Kasumi-1 (cell line): ENCODE results near the gene MPND.
A peak's percentile ranks its signal among the peaks of the same experiment; 100 is the strongest.

Experiments
- DNase-seq, 2 experiments: peaks; one replicate each; lab custom pipeline; 2025; lab: John Stamatoyannopoulos, UW

MPND gene, protein sequence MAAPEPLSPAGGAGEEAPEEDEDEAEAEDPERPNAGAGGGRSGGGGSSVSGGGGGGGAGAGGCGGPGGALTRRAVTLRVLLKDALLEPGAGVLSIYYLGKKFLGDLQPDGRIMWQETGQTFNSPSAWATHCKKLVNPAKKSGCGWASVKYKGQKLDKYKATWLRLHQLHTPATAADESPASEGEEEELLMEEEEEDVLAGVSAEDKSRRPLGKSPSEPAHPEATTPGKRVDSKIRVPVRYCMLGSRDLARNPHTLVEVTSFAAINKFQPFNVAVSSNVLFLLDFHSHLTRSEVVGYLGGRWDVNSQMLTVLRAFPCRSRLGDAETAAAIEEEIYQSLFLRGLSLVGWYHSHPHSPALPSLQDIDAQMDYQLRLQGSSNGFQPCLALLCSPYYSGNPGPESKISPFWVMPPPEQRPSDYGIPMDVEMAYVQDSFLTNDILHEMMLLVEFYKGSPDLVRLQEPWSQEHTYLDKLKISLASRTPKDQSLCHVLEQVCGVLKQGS

DNA sequence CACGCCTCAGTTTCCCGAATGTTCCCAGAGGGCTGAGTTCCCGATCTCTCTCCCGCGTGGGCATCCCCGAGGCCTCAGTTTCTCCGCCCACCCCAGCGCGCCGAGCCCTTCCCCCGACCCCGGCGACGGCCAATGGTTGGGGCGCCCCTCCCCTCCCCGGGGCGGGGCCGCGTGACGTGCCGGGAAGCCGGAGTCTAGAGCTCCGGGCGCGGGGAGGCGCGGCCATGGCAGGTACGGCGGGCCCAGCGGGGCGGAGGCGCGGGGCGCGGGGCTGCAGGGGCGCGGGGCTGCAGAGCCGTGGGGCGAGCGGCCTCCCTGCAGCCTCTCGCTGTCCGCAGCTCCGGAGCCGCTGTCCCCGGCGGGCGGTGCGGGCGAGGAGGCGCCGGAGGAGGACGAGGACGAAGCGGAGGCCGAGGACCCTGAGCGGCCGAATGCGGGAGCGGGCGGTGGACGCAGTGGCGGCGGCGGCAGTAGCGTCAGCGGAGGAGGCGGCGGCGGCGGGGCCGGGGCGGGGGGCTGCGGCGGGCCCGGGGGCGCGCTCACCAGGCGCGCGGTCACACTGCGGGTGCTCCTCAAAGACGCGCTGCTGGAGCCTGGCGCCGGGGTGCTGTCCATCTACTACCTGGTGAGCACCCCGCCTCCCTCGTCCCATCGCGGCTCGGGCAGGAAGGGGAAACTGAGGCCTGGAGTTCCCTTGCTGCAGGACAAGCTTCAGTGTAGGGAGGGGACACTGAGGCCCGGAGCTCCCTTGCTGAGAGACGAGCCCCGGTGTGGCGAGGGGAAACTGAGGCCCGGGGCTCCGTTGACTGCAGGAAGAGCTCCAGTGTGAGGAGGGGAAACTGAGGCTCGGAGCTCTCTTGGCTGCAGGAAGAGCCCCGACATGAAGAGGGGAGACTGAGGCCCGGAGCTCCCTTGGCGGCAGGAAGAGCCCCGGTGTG is at the start of gene MPND:
MPND (plus strand) TSS at position 193 of the 938 bp plus-strand sequence; CDS start at position 225, 32 bp downstream.
- peak; percentile 70 to 74 for DNase-seq

DNA sequence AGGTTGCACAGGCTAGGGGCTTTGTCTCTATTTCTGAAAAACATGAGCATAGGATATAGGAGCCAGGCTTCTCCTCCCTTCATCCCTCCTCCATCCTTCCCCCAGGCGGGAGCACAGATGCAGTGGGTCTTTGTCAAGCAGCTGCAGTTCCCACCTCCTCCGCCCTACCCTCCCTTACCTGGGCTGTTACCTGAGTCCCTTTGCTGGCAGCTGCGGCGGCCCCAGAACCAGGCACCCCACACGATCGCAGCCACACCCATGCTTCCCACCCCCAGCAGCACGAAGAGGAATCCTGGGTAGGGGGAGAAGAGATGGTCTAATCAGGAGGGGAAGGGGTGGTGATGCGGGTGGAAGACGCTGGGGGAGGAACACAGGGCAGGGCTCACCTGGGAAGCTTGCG is 49.0 kb upstream of the MPND start:
- no peak for DNase-seq

DNA sequence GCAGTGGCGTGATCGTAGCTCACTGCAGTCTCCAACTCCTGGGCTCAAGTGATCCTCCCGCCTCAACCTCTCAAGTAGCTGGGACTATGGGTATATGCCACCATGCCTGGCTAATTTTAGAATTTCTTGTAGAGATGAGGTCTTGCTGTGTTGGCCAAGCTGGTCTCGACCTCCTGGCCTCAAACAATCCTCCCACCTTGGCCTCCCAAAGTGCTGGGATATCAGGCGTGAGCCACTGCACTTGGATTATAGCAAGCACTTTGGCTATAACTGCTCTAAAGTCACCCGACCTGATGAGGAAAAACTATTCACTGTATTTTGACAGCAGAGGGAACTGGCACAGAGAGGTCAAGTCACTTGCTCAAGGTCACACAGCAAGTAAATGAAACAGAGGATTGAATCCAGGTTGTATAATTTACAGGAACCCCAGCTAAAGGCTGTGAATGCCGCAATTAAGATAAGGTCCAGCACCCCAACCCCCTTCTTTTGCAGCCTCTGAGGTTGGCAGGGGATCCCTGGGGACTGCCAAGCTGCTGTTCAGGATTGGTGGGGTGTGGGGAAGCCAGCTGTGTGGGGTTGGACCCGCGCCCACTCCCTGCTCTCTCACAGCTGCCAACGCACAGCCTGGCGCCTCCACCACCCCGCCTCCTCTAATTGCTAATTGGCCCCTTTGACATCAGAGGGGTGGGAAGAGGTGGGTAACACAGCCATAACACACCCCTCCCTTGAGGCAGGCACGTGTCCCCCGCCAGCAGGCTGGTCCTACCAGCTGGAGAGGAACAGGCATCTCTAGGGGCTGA is 47.2 kb upstream of the MPND start:
- DNase-seq = no peak

DNA sequence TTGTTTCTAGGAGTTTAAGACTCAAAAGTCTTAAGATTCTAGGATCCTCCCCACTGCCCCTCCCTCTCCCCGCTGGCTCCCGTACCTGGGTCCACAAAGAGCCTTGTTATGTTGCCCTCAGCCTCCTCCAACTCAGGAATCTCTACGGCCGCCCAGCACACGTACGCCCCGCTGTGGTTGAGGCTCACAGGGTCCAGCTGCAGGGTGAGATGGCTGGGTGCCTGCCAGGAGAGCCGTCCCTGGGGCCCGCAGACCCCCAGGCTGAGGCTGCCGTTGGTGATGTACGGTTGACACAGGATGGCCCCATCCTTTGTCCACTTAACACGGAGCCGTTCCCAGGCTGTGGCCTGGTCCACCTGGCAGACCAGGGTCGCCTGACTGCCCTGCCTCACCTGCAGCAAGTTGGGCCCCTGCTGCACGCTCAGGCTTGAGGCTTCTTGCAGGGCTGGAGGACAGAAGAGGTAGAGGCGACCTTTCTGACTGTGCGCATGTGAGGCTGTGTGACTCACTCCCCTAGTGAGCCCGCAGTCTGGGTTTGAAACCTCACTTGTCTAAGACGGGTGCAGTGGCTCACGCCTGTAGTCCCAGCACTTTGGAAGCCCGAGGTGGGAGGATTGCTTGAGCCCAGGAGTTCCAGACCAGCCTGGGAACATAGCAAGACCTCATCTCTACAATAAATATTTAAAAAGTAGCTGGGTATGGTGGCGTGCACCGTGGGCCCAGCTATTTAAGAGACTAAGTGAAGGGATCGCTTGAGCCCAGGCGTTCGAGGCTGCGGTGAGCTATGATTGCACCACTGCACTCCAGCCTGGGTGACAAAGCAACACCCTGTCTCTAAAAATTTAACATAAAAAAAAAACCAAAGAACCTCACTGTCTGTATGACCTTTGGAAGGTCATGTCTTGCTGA is 45.2 kb upstream of the MPND start:
- no peak for DNase-seq

DNA sequence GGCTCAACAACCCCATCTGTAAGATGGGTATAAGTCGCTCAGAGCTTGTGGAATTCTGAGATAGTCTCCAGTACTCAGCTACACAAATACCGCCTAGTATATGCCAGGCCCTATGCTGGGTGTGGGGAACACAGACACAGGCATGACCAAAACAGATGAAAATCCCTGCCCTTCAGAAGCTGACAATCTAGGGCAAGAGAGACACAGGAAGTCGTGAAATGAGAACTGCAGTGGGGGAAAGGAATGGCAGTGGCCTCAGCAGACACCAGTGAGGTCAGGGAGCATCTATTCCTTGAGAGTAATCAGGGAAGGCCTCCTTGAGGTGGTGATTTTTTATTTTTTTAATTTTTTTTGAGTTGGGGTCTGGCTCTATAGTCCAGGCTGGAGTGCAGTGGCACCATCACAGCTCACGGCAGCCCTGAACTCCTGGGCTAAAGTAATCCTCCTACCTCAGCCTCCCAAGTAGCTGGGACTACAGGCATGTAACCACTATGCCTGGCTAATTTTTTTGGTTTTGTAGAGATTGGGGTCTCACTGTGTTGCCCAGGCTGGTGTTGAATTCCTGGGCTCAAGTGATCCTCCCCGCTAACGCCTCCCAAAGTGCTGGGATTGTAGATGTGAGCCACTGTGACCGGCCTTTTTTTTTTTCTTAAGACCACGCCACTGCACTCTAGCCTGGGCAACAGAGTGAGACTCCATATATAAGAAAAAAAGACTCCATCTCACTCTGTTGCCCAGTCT is 44.4 kb upstream of the MPND start:
- no peak for DNase-seq

DNA sequence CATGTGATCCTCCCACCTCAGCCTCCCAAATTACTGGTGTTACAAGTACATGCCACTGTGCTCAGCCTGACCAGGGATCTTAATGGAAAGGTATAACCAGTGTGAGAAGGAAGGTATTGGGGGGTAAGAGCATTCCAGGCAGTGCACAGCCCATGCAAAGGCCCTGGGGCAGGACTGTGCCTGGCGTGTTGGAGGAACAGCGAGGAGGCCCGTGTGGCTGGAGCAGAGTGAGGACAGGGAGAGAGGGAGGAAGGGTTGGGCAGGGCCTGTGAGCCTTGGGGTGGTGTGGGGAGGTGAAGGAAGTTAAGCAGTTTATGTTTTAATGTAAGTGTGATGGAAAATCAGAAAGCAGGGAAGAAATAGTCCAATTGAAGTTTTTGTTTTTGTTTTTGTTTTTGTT is 42.8 kb upstream of the MPND start:
- no peak for DNase-seq

DNA sequence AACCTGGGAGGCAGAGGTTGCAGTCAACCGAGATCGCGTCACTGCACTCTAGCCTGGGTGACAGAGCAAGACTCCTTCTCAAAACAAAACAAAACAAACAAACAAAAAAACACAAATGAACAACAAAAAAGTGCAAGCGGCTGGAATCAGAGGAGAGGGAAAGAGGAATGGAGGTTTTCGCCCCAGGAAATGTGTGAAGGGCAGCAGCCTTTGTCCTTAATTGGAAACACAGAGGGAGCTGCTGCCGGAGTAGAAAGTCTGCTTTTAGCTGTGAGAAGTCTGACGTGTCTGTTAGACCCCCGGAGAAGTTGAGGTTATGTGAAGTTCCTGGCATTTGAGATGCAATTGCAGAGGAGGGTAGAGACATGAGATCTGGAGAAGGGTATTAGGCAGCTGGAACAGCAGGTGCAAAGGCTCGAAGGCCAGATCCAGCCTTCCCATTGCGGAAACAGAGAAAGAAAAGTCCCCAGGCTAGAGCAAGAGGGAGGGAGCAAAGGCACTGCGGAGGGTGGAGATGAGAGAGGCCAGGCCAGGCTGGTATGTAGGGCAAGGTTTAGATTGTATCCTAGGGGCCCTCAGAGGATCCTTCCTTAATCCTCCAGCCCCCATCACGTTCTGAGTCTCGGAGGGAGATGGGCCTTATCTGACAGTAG is 41.6 kb upstream of the MPND start:
- DNase-seq = peak; percentile 75 to 76

DNA sequence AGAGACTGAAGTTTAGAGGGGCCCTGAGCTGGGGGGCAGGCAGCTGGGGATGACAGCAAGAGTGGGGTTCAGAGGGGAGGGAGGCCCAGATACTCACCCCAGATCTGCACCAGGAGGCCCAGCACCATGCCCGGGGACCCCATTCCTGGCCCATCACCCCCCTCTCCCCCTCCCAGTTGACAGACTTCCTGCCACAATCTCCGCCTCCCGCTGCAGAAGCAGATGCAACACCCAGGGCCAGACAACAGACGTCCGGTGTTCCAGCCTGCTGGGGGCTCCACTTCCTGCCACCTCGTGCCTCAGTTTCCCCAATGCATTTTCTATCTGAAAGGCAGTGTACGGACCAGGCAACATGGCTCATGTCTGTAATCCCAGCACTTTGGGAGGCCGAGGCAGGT is 41.1 kb upstream of the MPND start, which contains the start of gene TMIGD2:
TMIGD2 (minus strand) TSS at position 147 of the 398 bp plus-strand sequence; CDS start at position 143, 4 bp downstream.
- peak; percentile 74 to 75 for DNase-seq

DNA sequence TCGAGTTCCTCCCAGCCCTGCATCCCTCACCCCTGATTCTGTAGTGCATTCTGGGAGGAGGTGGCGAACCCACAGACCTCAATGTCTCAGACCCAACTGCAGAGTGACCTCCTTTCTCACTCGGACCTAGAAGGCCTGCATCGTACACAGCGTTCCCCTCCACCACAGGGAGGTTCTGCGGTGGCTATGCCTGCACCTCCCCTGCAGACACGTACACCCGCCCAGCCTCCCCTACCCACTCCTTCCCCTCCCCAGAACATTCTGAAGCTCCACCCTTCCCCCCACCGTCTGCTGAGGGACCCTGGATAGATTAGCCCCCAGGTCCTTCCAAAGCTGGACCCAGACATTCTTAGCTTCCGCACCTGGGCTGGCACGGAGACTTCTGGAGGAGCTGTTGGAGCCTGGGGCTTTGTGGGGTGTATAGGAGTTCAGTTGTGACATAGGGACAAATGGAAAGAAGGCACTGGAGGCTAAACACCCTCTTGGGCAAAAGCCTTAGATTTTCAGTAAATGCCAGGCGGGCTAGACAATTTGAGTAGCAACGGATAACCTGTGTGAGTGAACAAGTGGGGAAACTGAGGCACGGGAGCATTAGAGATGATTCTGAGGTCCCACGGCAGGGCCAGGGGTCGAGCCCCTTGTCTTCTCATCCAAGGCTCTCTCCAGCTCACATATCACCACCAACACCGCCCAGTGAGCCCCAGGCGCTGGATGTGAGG is 39.4 kb upstream of the MPND start:
- no peak for DNase-seq

DNA sequence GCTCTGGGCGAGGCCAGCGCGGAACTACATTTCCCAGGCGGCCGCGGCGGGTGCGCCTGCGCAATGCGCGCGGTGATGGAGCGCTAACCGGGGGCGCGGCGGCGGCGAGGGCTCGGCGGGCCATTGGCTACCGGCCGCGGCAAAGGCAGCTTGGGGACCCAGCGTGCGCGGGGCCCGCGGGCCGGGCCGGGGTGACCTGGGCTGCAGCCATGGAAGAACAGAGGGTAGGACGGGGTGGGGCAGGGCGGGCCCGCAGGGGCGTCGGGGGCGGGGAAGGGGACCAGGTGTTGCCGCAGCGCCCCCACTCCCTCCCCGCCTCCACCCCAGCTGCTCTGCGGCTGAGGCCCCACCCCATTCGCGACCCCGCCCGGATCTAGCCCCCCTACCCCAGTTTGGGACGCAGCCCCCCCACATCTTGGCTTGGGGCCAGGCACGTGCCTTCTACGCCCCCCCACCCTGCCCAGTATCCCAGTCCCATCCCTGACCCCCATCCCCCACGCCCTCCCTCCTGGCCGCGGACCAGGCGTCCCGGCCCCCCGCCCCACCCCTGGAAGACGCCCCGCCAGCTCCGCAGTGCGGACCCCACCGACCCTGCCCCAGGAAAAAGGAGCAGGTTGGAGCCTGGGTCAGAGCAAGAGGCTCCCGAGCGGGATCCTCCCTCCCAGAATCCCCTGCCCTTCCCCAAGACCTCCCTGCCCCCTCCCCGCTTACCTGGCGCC is 38.7 kb upstream of the MPND start, which contains the start of gene FSD1:
FSD1 (plus strand) TSS at position 61 of the 719 bp plus-strand sequence; CDS start at position 210, 149 bp downstream.
- DNase-seq = peak; percentile 54 to 58

DNA sequence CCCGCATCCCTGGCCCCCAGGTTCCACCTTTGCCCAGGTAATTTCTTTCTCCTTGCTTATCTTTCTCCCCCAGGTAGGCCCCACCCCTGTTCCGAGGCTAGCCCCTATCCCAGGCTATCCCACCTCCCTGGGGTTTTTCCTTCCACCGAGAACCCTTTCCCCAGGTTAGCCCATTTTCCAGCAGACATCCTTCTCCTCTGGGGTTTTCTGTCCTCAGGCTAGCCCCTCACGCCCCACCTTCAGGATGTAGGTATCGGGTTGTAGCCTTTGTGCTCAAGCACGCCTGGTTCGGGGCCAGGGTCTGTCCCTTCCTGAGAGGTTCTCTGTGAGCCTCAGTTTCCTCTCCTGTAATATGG is 38.1 kb upstream of the MPND start:
- DNase-seq = no peak

DNA sequence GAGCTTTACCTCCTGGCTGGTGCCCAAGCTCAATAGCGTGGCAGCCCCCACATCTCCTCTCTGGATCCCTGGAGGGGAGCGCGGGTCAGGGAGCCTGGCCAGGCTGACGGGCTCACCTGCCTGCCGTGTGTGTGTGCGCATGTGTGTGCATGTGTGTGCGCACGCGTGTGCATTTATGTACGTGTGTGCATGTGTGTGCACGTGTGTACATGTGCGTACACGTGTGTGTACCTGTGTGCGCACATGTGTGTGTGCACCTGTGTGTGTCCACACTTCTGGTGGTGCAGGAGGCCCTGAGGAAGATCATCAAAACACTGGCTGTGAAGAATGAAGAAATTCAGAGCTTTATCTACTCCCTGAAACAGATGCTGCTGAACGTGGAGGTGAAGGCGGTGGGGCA is 37.7 kb upstream of the MPND start:
- no peak for DNase-seq

DNA sequence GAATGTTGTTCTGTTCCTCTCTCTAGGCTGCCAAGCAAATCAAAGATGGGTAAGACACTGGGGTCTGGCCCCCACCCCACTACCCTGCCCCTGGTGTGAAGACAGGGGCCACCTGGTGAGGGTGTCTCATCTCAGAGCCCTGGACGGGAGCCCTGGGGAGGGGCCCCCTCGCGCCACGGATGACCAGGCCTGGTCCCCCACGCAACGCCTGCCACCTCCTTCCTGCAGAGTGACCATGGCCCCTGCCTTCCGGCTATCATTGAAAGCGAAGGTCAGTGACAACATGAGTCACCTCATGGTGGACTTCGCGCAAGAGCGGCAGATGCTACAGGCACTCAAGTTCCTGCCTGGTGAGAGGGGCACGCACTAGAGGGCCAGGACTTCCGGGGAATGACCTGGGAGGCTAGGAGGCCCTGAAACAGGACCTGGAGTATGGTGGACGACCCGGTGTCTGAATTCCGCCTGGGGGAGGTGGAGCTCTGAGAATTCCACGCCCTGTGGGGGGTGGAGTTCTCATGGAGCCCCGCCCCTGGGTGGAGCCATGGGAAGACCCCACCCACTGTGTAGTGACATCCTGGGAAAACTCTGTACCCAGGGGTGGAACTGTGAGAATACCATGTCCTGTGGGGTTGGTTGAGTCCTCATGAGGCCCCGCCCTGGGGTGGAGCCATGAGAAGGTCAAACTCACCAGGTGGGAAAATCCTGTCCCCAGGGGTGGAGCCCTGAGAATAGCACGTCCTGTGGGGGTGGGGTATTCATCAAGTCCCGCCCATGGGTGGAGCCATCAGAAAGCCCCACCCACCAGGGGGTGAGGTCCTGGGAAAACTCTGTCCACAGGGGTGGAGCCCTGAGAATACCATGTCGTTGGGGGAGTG is 32.9 kb upstream of the MPND start:
- no peak for DNase-seq

DNA sequence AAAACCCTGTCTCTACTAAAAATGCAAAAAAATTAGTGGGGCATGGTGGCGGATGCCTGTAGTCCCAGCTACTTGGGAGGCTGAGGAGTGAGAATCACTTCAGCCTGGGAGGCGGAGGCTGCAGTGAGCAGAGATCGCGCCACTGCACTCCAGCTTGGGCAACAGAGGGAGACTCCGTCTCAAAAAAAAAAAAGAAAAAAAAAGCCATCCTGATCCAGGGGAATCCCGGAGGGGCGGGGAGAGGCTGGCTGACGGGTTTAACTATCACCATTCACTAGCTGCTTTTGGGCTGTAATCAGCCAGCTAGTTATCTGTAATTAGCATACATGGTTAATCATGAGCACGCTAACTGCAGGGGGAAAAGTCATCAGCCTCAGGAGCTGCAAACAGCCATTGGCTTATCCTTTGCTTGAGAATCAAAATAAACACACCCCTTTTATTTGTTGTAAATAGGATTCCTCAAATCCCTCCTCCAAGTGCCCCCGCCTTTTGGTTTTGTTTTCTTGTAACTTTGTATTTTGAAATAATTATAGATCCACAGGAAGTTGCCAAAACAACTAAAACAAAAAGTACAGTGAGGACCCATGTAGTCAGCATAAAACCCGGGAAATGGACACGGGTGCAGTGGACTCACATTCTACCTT is 29.4 kb upstream of the MPND start:
- DNase-seq = no peak

DNA sequence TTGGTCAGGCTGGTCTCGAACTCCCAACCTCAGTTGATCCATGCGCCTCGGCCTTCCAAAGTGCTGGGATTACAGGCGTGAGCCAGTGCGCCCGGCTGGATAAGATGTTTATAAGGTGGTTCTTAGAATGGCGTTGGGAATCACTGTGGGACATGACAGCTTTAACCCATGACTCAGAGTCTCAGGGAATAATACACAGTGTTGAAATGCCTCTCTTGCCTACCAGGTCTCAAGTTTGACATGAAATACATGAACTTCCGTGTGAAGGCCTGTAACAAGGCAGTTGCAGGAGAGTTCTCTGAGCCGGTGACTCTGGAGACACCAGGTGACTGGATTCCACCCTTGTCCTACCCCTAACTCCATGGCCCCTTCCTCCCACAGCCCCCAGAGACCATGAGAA is 26.4 kb upstream of the MPND start:
- DNase-seq = no peak

DNA sequence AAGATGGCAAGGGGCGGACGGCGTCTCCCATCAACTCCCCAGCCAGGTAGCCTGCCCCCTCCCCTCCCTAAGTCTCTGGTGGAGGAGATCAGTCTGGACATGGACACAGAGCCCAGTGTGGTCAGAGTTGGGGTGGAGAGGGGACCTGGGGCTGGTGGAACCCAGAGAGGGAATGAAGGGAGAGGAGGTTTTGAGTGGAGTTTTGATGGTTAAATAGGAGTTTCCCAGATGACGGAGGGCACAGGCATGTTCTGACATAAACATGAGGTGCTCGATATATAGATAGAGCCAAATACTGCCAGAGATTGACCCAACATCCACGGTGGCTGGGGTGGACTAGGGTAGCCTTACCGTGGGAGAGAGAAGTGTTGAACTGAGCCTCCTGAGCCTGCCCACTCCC is 24.9 kb upstream of the MPND start:
- DNase-seq = no peak
